Glomerular visceral epithelial cell (primary cell): ENCODE measurements around the gene USP15.

Source experiments
- DNase-seq: peaks from one replicate; pipeline ENCODE4 v3.0.0-alpha.2; 2016; ENCODE audit errors: extremely low spot score

Gene USP15

GRCh38 chr12:62282057-62282774 is 22.0 kb downstream of the USP15 start:
- no peak for DNase-seq

- DNase-seq: no peak
These were observed 24.5 kb downstream of the USP15 start for GRCh38 chr12:62284749-62285148.

- DNase-seq: no peak
These were observed 25.1 kb downstream of the USP15 start for GRCh38 chr12:62285284-62285683.

- DNase-seq: no peak
These were observed 28.1 kb downstream of the USP15 start for GRCh38 chr12:62288328-62288727.

- no peak for DNase-seq
These were observed 30.6 kb downstream of the USP15 start for GRCh38 chr12:62290846-62291245.

GRCh38 chr12:62291864-62292760 is 31.9 kb downstream of the USP15 start:
- DNase-seq: peak; percentile 50

- DNase-seq: no peak
These were observed 32.6 kb downstream of the USP15 start for GRCh38 chr12:62292761-62293344.

- DNase-seq: no peak
These were observed 34.2 kb downstream of the USP15 start for GRCh38 chr12:62294378-62294777.

- DNase-seq: no peak
These were observed 35.8 kb downstream of the USP15 start for GRCh38 chr12:62296001-62296400.

GRCh38 chr12:62297321-62297720 is 37.1 kb downstream of the USP15 start:
- DNase-seq: no peak

- DNase-seq: no peak
These were observed 39.4 kb downstream of the USP15 start for GRCh38 chr12:62299617-62300016.

- no peak for DNase-seq
These were observed 41.0 kb downstream of the USP15 start for GRCh38 chr12:62301080-62301798.

- DNase-seq: no peak
These were observed 41.6 kb downstream of the USP15 start for GRCh38 chr12:62301799-62302133.

- no peak for DNase-seq
These were observed 44.4 kb downstream of the USP15 start for GRCh38 chr12:62304560-62304959.

GRCh38 chr12:62305778-62306177 is 45.6 kb downstream of the USP15 start:
- DNase-seq: no peak

- DNase-seq: no peak
These were observed 46.6 kb downstream of the USP15 start for GRCh38 chr12:62306569-62307530.

GRCh38 chr12:62308201-62308600 is 48.0 kb downstream of the USP15 start:
- DNase-seq: no peak

GRCh38 chr12:62313727-62314380 is 53.6 kb downstream of the USP15 start:
- DNase-seq: no peak

- DNase-seq: no peak
These were observed 56.8 kb downstream of the USP15 start for GRCh38 chr12:62317017-62317416.

GRCh38 chr12:62319058-62319457 is 58.9 kb downstream of the USP15 start:
- no peak for DNase-seq
